ENCODE measurements around the gene ATP1A1. TPM values are rescaled to one million over a fixed set of nuclear protein-coding genes. Genes with fewer than 3 reads are reported as not detected.
A peak's percentile ranks its signal among the peaks of the same experiment; 100 is the strongest.

Gene ATP1A1
- total RNA-seq, 1 donor from 2014 or later = 518 TPM

DNA sequence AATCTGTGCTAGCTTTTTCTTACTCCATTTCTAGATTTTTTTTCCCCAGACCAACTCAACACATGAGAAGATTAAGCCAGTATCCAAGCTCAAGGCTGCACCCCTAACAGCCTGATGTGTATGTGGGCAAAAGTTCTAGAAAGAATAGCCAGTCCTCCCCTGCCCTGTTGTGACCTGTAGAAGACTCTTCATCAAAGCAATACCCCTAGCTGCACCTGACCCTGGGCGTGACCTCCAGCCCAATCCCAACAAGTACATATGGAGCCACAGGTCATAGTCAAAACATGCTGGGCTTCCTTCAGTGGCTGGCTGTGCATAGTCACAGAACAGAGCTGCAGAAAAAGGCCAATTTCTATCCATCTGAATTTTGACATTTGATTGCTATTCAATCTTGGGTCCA is 72.5 kb downstream of the ATP1A1 start:
- intact Hi-C loops (cut with DNase I) = no loop called here
- Histone ChIP-seq H3K27me3 (ENCODE audit: low read depth) (no peaks in the 10 kb centered on the region), H3K9me3 (no peaks in the 10 kb centered on the region), H3K4me3 (no peak overlapping the region), H3K36me3 (no peaks in the 10 kb centered on the region), H3K27ac (no peak overlapping the region), H3K4me1 (no peaks in the 10 kb centered on the region)
- DNase-seq (no peak), ATAC-seq (no peak)
- TF ChIP-seq, protein P1, sequence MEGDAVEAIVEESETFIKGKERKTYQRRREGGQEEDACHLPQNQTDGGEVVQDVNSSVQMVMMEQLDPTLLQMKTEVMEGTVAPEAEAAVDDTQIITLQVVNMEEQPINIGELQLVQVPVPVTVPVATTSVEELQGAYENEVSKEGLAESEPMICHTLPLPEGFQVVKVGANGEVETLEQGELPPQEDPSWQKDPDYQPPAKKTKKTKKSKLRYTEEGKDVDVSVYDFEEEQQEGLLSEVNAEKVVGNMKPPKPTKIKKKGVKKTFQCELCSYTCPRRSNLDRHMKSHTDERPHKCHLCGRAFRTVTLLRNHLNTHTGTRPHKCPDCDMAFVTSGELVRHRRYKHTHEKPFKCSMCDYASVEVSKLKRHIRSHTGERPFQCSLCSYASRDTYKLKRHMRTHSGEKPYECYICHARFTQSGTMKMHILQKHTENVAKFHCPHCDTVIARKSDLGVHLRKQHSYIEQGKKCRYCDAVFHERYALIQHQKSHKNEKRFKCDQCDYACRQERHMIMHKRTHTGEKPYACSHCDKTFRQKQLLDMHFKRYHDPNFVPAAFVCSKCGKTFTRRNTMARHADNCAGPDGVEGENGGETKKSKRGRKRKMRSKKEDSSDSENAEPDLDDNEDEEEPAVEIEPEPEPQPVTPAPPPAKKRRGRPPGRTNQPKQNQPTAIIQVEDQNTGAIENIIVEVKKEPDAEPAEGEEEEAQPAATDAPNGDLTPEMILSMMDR (IDR thresholded peaks at IDR 0.05) = no peak

DNA sequence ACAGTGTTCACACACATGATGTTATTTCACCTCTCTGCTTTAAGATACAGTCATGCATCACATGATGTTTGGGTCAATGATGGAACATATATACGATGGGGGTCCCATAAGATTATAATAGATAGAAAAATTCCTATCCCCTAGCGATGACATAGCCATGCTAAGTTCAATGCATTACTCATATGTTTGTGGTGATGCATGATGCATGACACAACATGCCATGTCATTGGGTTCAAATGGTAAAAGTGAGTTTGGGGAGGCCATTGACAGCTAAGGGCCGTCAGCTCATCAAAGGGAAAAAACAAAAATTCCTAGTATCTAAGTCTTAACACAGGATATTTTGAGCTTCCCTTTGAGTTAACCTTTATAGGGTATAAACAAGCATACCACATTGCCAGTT is 73.6 kb downstream of the ATP1A1 start:
- Histone ChIP-seq H3K27me3 (ENCODE audit: low read depth) (no peaks in the 10 kb centered on the region), H3K4me1 (no peaks in the 10 kb centered on the region), H3K9me3 (no peaks in the 10 kb centered on the region), H3K36me3 (no peaks in the 10 kb centered on the region), H3K27ac (no peak overlapping the region), H3K4me3 (no peak overlapping the region)
- no peak for DNase-seq
- intact Hi-C loops (cut with DNase I) = no loop called here
- TF ChIP-seq, protein P1 (IDR thresholded peaks at IDR 0.05) = no peak
- ATAC-seq = no peak

DNA sequence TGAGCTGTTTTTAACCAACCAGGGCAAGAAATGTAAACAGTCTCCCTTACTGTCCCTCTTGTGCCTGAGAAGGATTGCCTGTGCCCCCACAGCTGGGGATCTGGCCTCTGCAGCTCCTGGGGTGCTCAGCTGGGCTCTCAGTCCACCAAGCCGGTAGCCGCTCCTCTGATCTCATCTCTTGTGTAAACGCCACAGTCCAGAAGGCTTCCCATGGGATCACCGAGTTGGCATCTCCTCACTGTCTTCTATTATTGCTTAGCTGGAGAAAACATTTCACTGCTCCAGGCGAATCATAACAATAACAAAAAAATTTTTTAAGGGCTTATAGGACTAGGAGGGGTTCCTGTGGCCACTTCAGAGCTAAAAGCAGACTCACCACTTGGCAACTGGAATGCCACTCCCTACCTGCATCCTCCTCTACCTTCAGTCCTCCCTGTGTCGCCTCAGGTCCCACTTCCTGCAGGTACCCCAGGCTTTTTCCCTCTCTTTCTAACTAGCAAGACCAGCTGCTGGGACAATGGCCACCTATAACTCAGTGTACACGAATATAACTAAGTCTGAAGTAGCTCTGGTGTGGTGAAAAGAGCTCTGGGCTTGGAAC is 75.8 kb downstream of the ATP1A1 start:
- intact Hi-C loops (cut with DNase I) = no loop called here
- DNase-seq (no peak), ATAC-seq (peak in 1 of 2 donors; percentile 16)
- Histone ChIP-seq H3K27me3 (ENCODE audit: low read depth) (no peaks in the 10 kb centered on the region), H3K27ac (no peak overlapping the region), H3K4me1 (no peaks in the 10 kb centered on the region), H3K9me3 (no peaks in the 10 kb centered on the region), H3K36me3 (no peaks in the 10 kb centered on the region), H3K4me3 (no peak overlapping the region)
- TF ChIP-seq, protein P1 (IDR thresholded peaks at IDR 0.05) = no peak

- no peak for DNase-seq
- H3K36me3 ChIP-seq = no peaks in the 10 kb centered on the region
- ATAC-seq = peak; percentile 41 to 55
- intact Hi-C loops (cut with DNase I) = no loop called here
- H3K4me3 ChIP-seq = no peak overlapping the region
- H3K27me3 ChIP-seq (ENCODE audit: low read depth) = no peaks in the 10 kb centered on the region
- H3K4me1 ChIP-seq = no peaks in the 10 kb centered on the region
- TF ChIP-seq, protein P1 (IDR thresholded peaks at IDR 0.05) = no peak
- no peaks in the 10 kb centered on the region for H3K9me3 ChIP-seq
- H3K27ac ChIP-seq = no peak overlapping the region
Measured at GRCh38 chr1:116449578-116449977, 76.5 kb downstream of the ATP1A1 start.

DNA sequence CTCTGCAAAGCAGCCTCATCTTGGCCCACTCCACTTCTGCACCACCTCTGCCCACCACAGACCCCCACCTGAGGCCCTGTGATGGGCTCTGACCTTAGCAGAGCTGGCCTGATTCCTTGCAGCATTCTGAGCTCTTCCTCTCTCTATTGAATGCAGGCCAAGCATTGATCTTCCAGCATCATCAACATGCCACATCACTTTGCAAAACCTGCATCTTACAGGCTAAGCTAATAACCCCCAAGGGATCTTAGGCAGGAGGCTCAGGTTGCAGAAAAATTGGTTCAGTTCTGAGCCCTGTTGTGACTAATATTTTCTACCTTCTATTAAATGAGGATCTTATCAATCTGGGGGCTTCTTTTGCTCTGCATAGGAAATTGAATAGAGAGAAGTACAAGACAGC is 78.7 kb downstream of the ATP1A1 start:
- Histone ChIP-seq H3K4me3 (no peak overlapping the region), H3K27me3 (ENCODE audit: low read depth) (no peaks in the 10 kb centered on the region), H3K27ac (no peak overlapping the region), H3K4me1 (no peaks in the 10 kb centered on the region), H3K36me3 (no peaks in the 10 kb centered on the region), H3K9me3 (no peaks in the 10 kb centered on the region)
- DNase-seq = no peak
- TF ChIP-seq, protein P1 (IDR thresholded peaks at IDR 0.05) = no peak
- no peak for ATAC-seq
- intact Hi-C loops (cut with DNase I) = no loop called here

Measured in lower lobe of right lung (tissue), 2 donors.